Kidney epithelial cell (primary cell): ENCODE data around the gene PHLDB1. TPM values are rescaled to one million over a fixed set of nuclear protein-coding genes. Genes with fewer than 3 reads are reported as not detected.
"Not testable (repeated sequence)": the region's sequence is repeated elsewhere in the genome, so short reads cannot be mapped to it uniquely, and the experiment has no call there.

ENCODE experiments used
- DNase-seq: peaks from one replicate; pipeline ENCODE4 v3.0.0-alpha.2; 2010; ENCODE audit warnings: low read depth
- H3K27me3 ChIP-seq: 2 replicates; pipeline ENCODE4 v1.6.0; 2011; ENCODE audit warnings: low read length; ENCODE audit not compliant: control insufficient read depth, insufficient read depth
- H3K36me3 ChIP-seq: 2 replicates; pipeline ENCODE4 v1.5.1; 2011; ENCODE audit warnings: low read length; ENCODE audit not compliant: control insufficient read depth, insufficient read depth
- H3K4me3 ChIP-seq: 2 replicates; pipeline ENCODE4 v1.5.1; 2011; ENCODE audit warnings: low read depth, mild to moderate bottlenecking, control low read depth, low read length
- CTCF ChIP-seq: IDR thresholded peaks from 2 replicates; pipeline ENCODE4 v1.5.1; 2011; ENCODE audit warnings: mild to moderate bottlenecking, moderate library complexity, low read length, control low read depth, inconsistent platforms; ENCODE audit not compliant: insufficient read depth, poor library complexity, severe bottlenecking
- total RNA-seq: library from RNA; depleted of rRNA; stranded (reverse); fragments of >200 nt; gene quantifications from 2 replicates; pipeline ENCODE4 v1.2.3, GENCODE V29; 2015

The PHLDB1 gene
- total RNA-seq, 1 donor from 2014 or later, result 107 TPM

DNA sequence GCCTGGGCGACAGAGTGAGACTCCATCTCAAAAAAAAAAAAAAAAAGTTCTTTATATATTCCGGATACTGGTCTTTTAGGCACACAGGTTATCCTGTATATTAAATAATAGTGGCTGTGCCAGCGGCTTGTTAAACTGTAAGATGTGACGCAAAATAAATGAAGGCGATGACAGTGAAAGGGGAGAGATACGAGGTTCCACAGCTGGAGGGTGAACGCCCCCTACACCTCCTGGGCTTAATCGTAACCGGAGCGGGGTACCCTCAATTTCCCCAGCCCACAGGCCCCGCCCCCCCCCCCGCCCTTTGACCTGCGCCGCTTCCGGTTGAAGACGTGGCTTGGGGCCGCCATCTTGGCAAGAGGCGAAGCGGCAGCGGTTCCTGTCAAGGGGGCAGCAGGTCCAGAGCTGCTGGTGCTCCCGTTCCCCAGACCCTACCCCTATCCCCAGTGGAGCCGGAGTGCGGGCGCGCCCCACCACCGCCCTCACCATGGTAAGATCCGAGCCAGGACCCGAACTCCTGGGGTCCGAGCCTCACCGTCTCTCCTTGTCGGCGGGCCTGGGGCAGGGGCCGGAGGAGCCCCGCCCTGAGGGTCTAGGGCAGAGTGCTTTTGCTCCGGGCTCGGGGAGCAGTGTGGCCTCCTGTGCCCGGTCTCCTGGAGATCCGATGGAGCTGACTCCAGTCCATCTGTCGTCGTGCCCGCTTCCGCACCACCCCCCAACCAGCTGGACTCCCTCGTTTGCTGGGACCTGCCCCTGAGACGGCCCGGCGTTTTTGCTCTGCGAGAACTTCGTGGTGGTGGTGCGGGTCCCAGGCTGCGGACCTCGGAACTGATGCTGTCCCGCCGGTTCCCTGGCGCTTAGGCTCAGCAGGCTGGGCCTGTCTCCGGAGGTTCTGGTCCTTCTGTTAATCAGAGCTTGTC lies 35.1 kb upstream of the PHLDB1 start, which contains the start of gene ARCN1:
ARCN1 (plus strand) TSS at position 349 of the 920 bp plus-strand sequence; CDS start at position 488, 139 bp downstream.
- Histone ChIP-seq H3K27me3 (no peaks in the 10 kb centered on the region), H3K4me3 (peak within 1 kb of the TSS; percentile 100), H3K36me3 (no peaks in the 10 kb centered on the region)
- DNase-seq, result peak; percentile 7
- no peak for TF ChIP-seq CTCF

DNA sequence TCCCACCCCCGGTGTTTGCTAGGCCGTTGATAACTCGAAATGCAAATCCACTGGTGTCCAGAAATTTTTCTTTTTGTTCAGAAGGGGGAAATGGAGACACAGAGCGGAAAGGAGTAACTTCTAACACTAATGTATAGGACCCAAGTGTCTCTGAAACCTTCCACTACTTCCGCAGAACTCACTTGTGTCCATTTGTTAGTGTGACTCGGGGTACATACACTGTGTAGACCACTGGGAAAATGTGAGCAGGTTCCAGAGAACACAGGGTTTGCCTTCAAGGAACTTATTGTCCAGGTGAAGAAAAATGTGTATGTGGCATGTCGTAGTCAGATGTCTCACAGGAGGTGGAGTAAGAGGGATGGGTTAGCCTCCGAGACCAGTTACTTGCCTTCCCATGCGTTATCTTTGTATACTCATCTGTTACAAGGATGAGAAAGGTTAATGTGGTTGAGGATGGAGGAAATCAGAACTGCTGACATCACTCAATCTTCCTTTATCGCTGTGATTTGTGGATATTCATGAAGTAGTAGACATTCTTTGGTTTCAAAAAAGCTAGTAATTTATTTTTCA lies 34.3 kb upstream of the PHLDB1 start:
- H3K4me3 ChIP-seq, result peak overlapping the region; percentile 100
- no peak for TF ChIP-seq CTCF
- no peaks in the 10 kb centered on the region for H3K27me3 ChIP-seq
- H3K36me3 ChIP-seq, result no peaks in the 10 kb centered on the region
- peak; percentile 5 for DNase-seq

DNA sequence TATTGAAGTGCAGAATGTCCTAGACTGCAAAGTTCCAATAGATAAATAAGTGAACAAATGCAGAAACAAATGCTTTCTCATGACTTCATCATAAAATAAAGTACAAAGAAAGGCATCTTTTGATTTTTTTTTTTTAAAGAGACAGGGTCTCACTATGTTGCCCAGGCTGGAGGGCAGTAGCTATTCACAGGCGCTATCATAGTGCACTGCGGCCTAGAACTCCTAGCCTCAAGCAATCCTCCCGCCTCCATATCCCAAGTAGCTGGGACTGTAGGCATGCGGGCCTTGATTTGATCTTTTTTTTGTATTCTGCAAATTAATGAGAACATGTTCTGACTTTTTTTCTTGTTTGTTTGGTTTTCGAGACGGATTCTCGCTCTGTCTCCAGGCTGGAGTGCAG lies 32.8 kb upstream of the PHLDB1 start:
- no peak for DNase-seq
- TF ChIP-seq CTCF, result no peak
- no peak overlapping the region for H3K4me3 ChIP-seq
- H3K27me3 ChIP-seq, result no peaks in the 10 kb centered on the region
- no peaks in the 10 kb centered on the region for H3K36me3 ChIP-seq

- DNase-seq, H3K27me3 ChIP-seq, H3K4me3 ChIP-seq, H3K36me3 ChIP-seq: not testable (repeated sequence)
Observed at GRCh38 chr11:118577995-118578394, 29.4 kb upstream of the PHLDB1 start.

DNA sequence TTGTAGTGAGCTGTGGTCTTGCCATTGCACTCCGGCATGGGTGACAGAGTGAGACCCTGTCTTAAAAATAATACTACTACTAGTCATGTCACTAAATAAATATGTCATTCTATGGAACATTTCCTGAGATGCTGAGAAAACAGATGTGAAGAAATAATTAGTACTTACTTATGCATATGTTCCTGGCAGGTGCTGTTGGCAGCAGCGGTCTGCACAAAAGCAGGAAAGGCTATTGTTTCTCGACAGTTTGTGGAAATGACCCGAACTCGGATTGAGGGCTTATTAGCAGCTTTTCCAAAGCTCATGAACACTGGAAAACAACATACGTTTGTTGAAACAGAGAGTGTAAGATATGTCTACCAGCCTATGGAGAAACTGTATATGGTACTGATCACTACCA lies 26.4 kb upstream of the PHLDB1 start:
- no peak for DNase-seq
- Histone ChIP-seq H3K4me3 (no peak overlapping the region), H3K36me3 (no peaks in the 10 kb centered on the region), H3K27me3 (no peaks in the 10 kb centered on the region)
- TF ChIP-seq CTCF, result no peak

- H3K36me3 ChIP-seq, result no peaks in the 10 kb centered on the region
- no peaks in the 10 kb centered on the region for H3K27me3 ChIP-seq
- no peak overlapping the region for H3K4me3 ChIP-seq
- TF ChIP-seq CTCF, result no peak
- no peak for DNase-seq
Observed at GRCh38 chr11:118587952-118588351, 19.5 kb upstream of the PHLDB1 start.
